ENCODE results near the gene FOXR1. TPM values are rescaled to one million over a fixed set of nuclear protein-coding genes. Genes with fewer than 3 reads are reported as not detected.

The FOXR1 gene
- total RNA-seq, 1 donor from 2014 or later = not detected

DNA sequence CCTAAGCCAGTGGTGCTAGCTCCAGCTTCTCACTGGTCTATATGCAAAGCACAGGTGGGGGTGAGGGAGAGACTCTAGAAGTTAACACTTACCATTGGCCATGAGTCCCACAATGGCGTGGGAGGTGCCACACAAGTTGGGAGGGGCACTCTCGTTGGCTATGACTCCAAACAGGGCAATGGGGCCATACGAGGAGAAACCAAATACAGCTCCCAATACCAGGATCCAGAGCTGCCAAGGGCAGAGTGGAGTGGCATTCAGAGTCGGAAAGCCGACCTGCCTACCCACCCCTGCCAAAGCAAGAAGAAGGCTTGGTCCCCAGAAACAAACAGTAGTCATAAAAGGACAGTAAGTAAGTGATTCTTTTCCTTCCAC, 53.5 kb downstream of the FOXR1 start:
- H3K36me3 Mint-ChIP-seq (ENCODE audit: insufficient read depth) = peaks cover 17% of the 10 kb centered on the region
- peaks cover 31% of the 10 kb centered on the region for H3K4me1 Mint-ChIP-seq (ENCODE audit: low read depth)
- no peak for DNase-seq (ENCODE audit: low spot score, unreplicated experiment)
- no peak overlapping the region for H3K27ac Mint-ChIP-seq
- no peaks in the 10 kb centered on the region for H3K27me3 Mint-ChIP-seq
- H3K9me3 Mint-ChIP-seq (ENCODE audit: low read depth) = no peaks in the 10 kb centered on the region
- no peak overlapping the region for H3K4me3 Mint-ChIP-seq (ENCODE audit: low read depth)
- TF ChIP-seq, protein P1, sequence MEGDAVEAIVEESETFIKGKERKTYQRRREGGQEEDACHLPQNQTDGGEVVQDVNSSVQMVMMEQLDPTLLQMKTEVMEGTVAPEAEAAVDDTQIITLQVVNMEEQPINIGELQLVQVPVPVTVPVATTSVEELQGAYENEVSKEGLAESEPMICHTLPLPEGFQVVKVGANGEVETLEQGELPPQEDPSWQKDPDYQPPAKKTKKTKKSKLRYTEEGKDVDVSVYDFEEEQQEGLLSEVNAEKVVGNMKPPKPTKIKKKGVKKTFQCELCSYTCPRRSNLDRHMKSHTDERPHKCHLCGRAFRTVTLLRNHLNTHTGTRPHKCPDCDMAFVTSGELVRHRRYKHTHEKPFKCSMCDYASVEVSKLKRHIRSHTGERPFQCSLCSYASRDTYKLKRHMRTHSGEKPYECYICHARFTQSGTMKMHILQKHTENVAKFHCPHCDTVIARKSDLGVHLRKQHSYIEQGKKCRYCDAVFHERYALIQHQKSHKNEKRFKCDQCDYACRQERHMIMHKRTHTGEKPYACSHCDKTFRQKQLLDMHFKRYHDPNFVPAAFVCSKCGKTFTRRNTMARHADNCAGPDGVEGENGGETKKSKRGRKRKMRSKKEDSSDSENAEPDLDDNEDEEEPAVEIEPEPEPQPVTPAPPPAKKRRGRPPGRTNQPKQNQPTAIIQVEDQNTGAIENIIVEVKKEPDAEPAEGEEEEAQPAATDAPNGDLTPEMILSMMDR (IDR thresholded peaks at IDR 0.05; ENCODE audit: unreplicated experiment) = no peak

- no peaks in the 10 kb centered on the region for H3K9me3 Mint-ChIP-seq (ENCODE audit: low read depth)
- H3K27ac Mint-ChIP-seq = peak overlapping the region; percentile 7
- TF ChIP-seq, protein P1 (IDR thresholded peaks at IDR 0.05; ENCODE audit: unreplicated experiment) = no peak
- peaks cover 30% of the 10 kb centered on the region for H3K4me1 Mint-ChIP-seq (ENCODE audit: low read depth)
- H3K36me3 Mint-ChIP-seq (ENCODE audit: insufficient read depth) = peaks cover 16% of the 10 kb centered on the region
- no peak overlapping the region for H3K4me3 Mint-ChIP-seq (ENCODE audit: low read depth)
- H3K27me3 Mint-ChIP-seq = no peaks in the 10 kb centered on the region
- DNase-seq (ENCODE audit: low spot score, unreplicated experiment) = no peak
Measured at GRCh38 chr11:119025541-119025940, 54.0 kb downstream of the FOXR1 start.

GRCh38 chr11:119025978-119026766, 54.6 kb downstream of the FOXR1 start:
- Mint-ChIP-seq H3K4me3 (ENCODE audit: low read depth) (no peak overlapping the region), H3K27me3 (no peaks in the 10 kb centered on the region), H3K36me3 (ENCODE audit: insufficient read depth) (peaks cover 16% of the 10 kb centered on the region), H3K4me1 (ENCODE audit: low read depth) (peaks cover 30% of the 10 kb centered on the region), H3K27ac (no peak overlapping the region), H3K9me3 (ENCODE audit: low read depth) (no peaks in the 10 kb centered on the region)
- no peak for DNase-seq (ENCODE audit: low spot score, unreplicated experiment)
- TF ChIP-seq, protein P1 (IDR thresholded peaks at IDR 0.05; ENCODE audit: unreplicated experiment) = no peak

DNA sequence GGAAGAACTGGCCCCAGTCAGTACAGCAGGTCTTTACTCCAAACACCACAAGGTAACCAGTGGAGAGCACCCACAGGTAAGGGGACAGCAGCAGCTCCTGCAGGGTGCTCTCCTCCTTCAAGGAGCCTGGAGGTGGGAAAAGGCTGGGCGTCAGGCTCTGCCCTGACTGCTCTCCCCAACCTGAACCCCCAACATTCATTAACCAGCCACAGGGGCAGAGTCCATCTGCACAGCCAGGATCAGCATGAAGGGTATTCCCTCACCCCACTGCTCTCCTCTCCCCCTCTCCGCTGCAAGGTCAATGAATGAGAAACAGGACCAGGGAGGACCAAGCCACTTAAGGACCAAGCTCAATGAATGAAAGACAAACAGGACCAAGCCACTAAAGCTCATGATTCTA, 55.4 kb downstream of the FOXR1 start:
- H3K36me3 Mint-ChIP-seq (ENCODE audit: insufficient read depth) = peaks cover 12% of the 10 kb centered on the region
- no peak overlapping the region for H3K4me3 Mint-ChIP-seq (ENCODE audit: low read depth)
- H3K27me3 Mint-ChIP-seq = peaks cover 4% of the 10 kb centered on the region
- H3K4me1 Mint-ChIP-seq (ENCODE audit: low read depth) = peaks cover 27% of the 10 kb centered on the region
- no peak for DNase-seq (ENCODE audit: low spot score, unreplicated experiment)
- H3K9me3 Mint-ChIP-seq (ENCODE audit: low read depth) = no peaks in the 10 kb centered on the region
- H3K27ac Mint-ChIP-seq = no peak overlapping the region
- TF ChIP-seq, protein P1 (IDR thresholded peaks at IDR 0.05; ENCODE audit: unreplicated experiment) = no peak

DNA sequence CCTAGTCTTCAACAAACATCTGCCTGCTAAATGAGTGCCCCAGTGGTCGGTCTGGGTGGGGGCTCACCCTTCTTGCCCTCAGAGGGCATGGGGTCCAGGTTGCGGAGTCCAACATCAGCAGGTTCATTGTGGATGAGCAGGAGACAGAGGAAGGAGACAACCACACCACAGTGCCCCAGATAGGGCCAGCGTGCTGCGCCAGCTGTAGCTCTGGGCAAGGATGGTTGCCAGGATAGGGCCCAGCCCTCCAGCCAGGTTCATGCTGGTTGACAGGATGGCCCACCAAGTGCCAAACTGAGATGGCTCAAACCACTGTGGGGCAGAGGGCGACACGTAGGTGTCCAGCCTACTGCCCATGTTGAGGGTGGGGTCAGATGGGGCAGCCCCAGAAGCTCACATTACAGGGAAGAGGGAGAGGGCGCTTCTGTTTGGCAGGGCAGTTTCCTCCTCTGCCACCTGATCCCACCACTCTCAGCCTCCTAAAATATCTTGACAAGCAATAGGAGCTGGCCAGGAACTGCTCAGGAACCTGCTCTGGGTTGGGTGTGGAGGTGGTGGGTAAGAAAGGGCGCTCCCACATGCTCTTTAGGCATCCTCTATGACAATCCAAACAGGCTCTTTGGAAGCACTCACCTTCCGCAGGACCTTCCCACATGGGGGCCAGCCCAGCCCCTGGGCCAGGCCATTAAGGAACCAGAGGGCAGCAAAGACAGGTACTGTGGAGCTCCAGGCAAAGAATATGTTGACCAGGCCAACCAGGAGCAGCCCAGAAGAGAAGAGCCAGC, 56.2 kb downstream of the FOXR1 start:
- Mint-ChIP-seq H3K4me3 (ENCODE audit: low read depth) (peak overlapping the region; percentile 75), H3K27ac (no peak overlapping the region), H3K9me3 (ENCODE audit: low read depth) (no peaks in the 10 kb centered on the region), H3K4me1 (ENCODE audit: low read depth) (peaks cover 27% of the 10 kb centered on the region), H3K36me3 (ENCODE audit: insufficient read depth) (peaks cover 10% of the 10 kb centered on the region), H3K27me3 (peaks cover 4% of the 10 kb centered on the region)
- TF ChIP-seq, protein P1 (IDR thresholded peaks at IDR 0.05; ENCODE audit: unreplicated experiment) = no peak
- no peak for DNase-seq (ENCODE audit: low spot score, unreplicated experiment)

Measured in progenitor cell of endocrine pancreas (in vitro differentiated cells).